Measurements from ENCODE around the gene AFF2.

The AFF2 gene

DNA sequence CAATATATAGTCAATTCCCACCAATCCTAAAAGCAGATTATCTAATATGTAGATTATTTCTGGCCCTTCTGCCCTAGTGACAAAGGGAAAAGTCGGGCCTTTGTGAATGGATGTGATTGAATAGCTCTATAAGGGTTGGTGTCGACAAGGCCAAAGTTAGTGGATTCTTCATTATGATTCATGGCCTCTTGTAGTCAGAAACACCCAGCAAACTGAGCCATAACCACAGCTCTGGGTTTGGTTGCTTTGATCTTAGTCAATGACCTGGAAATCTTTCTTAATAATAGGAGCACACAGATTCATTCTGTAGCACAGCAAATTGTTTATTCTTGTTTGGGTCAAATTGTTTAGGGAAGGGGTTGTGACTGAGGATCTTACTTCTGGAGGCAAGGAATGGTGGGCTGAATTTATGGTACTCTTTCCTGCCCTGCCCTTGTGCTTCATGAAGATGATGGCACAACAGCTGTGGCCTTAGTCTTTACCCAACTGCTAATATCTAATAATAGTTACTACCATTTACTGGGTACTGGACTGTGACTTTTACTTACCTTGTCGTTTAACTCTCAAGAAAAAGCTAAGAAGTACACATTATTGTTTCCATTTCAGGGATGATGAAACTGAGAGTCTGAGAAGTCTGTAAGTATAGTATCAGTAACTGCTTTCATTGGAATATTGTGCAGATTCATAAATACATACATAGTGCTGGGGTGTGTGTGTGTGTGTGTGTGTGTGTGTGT is 74.0 kb downstream of the AFF2 start:
- TF ChIP-seq, protein P1, sequence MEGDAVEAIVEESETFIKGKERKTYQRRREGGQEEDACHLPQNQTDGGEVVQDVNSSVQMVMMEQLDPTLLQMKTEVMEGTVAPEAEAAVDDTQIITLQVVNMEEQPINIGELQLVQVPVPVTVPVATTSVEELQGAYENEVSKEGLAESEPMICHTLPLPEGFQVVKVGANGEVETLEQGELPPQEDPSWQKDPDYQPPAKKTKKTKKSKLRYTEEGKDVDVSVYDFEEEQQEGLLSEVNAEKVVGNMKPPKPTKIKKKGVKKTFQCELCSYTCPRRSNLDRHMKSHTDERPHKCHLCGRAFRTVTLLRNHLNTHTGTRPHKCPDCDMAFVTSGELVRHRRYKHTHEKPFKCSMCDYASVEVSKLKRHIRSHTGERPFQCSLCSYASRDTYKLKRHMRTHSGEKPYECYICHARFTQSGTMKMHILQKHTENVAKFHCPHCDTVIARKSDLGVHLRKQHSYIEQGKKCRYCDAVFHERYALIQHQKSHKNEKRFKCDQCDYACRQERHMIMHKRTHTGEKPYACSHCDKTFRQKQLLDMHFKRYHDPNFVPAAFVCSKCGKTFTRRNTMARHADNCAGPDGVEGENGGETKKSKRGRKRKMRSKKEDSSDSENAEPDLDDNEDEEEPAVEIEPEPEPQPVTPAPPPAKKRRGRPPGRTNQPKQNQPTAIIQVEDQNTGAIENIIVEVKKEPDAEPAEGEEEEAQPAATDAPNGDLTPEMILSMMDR (IDR thresholded peaks at IDR 0.05; ENCODE audit: low read depth, low read length): no peak
- no peak overlapping the region for H3K4me3 ChIP-seq (replicated peaks in 1 of 2; ENCODE audit: low read depth in 2 of 2, low read length in 2 of 2)
- DNase-seq (ENCODE audit: low read depth in 2 of 2): peak in 1 of 2 donors; percentile 2

DNA sequence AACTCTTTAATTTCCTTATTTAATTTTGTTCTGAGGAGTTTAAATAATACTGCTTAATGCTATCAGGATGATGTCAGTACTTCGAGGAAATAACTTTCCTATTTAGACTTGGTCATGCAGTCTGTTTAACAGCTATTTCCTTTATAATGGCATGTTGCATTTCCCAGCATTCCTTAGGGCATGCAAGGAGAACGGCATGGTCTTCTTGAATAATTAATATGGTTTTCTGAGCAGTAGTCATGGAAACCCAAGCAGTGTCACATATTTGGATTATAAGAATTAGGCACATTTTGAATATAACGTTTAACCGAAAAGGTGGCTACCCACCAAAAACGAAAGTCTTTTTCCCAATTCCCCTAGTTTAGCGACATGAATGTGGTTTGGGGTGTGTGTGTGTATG is 76.0 kb downstream of the AFF2 start:
- TF ChIP-seq, protein P1 (IDR thresholded peaks at IDR 0.05; ENCODE audit: low read depth, low read length): no peak
- DNase-seq (ENCODE audit: low read depth in 2 of 2): no peak
- no peak overlapping the region for H3K4me3 ChIP-seq (replicated peaks in 1 of 2; ENCODE audit: low read depth in 2 of 2, low read length in 2 of 2)

DNA sequence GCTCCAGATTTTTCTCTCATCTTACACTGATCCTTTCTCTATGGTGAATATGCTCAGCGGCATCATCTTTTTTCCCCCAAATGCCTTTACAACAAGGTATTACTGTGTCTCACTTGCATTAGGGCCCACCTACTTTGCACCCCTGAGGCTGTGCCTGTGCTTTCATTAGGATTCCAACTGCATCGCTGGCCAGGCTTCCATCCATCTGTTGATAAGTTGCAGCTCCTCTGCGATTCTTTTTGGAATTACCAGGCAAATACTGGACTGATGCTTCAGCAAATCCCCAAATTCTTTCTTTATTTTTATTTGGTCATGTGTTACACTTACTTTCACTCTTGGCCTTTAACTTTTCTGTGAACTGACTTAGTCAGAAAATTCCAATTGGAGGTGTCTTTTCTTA is 77.3 kb downstream of the AFF2 start:
- peak in 1 of 2 donors; percentile 1 for DNase-seq (ENCODE audit: low read depth in 2 of 2)
- TF ChIP-seq, protein P1 (IDR thresholded peaks at IDR 0.05; ENCODE audit: low read depth, low read length): no peak
- no peak overlapping the region for H3K4me3 ChIP-seq (replicated peaks in 1 of 2; ENCODE audit: low read depth in 2 of 2, low read length in 2 of 2)

DNA sequence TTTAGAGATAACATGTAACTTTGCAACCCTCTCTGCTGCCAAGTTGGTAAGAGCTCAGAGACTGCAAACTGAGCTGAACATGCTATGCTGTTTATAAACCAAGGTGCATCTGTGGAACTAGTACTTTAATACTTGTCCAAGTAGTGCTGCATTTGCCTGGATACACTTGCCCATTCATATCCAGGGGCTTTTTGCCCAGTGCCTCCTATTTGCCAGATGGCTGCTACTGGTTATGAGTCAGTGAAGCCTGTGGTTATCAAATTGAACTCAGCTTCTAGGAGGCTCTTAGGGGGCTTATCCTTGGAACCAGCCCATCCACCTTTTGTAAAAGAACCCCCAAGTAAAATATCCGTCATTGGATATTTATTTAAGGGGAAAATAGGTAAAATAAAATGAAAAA is 79.6 kb downstream of the AFF2 start:
- DNase-seq (ENCODE audit: low read depth in 2 of 2): no peak

DNA sequence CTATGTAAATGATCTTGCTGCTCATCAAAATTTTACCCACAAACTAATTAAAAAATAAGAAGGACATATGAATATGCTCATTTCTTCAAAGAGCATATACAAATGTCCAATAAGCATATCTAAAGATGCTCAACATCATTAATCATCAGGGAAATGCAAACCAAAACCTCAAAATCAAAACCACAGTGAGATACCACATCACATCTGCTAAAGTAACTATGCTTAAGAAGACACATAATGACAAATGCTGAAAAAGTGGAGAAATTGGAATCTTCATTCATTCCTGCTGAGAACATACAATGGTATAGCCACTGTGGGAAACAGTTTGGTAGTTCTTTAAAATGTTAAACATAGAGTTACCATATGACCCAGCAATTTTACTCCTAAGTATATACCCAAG is 81.9 kb downstream of the AFF2 start:
- TF ChIP-seq, protein P1 (IDR thresholded peaks at IDR 0.05; ENCODE audit: low read depth, low read length): no peak
- H3K4me3 ChIP-seq (replicated peaks in 1 of 2; ENCODE audit: low read depth in 2 of 2, low read length in 2 of 2): no peak overlapping the region
- DNase-seq (ENCODE audit: low read depth in 2 of 2): no peak

More for the DNA sequence above, 79.6 kb downstream of the AFF2 start:
- no peak overlapping the region for H3K4me3 ChIP-seq (replicated peaks in 1 of 2; ENCODE audit: low read depth in 2 of 2, low read length in 2 of 2)
- TF ChIP-seq, protein P1 (IDR thresholded peaks at IDR 0.05; ENCODE audit: low read depth, low read length): no peak

DNA sequence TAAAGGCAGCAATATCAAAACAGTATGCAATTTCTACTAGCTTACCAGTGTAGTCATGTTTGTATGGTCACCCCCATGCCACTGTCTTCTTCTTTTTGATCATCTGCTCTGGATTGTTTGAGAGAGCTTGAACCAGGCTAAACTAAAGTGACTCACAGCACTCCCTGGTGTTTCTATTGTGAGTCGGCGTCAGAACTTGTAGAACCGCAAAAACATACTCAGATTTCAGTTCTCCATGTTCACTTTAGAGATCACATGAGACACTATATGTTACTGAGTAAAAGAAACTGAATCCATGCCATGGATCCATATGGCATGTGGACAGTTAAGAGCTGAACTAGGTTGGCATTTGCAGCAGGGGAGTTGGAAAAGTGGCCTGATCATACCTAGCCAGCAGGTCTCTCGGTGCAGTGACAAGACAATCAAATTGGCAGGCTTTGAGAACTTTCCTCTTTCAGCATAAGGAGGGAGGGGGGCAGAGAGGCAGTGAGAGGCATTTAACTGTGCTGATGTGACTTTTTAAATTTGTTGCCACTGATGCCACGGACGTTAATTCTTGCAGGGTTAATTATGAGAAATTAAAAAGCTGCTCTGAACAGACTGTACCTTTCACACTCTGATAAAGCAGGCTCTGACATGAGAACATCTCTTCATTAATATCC is 88.4 kb downstream of the AFF2 start:
- TF ChIP-seq, protein P1 (IDR thresholded peaks at IDR 0.05; ENCODE audit: low read depth, low read length): no peak
- no peak overlapping the region for H3K4me3 ChIP-seq (replicated peaks in 1 of 2; ENCODE audit: low read depth in 2 of 2, low read length in 2 of 2)
- DNase-seq (ENCODE audit: low read depth in 2 of 2): peak in 1 of 2 donors; percentile 15

Measured in cardiac fibroblast (primary cell).